ENCODE measurements around the gene ITGAD.

The ITGAD gene

GRCh38 chr16:31393056-31393455, at the start of gene ITGAD:
Gene ITGAD, plus strand, starts transcription at chr16:31393335. Its CDS starts 26 bp downstream, at chr16:31393361.
- no peak for DNase-seq

DNA sequence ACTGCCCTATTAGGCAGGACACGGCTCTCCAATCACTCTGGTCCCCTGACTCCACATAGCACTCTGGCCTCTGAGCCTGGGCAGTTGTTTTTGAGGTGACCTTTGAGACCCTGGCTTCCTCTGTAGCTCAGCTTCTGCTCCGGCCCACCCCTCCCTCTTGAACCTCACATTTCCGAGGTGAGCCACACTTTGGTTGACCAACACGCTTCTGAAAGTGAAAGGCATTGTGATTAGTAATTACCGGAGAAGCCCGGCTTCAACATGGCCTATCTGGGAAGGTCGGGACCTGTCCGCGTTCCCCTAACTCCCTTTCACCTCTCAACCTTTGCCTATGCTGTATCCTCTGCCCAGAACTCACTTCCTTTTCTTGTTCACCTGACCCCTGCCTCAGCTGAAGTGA, 48.4 kb upstream of the ITGAD start:
- DNase-seq: no peak

GRCh38 chr16:31347445-31347844, 45.7 kb upstream of the ITGAD start:
- no peak for DNase-seq

DNA sequence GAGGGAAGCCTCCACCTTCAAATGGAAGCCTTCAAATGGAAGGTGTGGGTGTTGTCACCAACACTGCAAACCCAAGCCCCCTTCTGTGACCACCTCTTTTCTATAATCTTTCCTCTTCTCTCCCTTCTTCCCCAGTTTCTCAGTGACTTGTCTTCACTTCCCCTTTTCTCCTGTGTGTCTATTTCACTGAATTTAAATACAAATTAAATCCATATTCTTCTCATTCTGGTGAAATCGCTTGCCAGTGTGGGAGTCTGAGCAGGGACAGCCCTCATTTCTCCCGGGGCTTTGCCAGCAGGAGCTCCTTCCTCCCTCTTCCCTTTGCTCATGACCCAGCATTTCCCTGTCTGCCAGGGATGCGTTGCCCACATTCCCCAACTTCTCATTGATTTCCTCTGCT, 44.6 kb upstream of the ITGAD start:
- no peak for DNase-seq

GRCh38 chr16:31350275-31351005, 42.7 kb upstream of the ITGAD start:
- DNase-seq: no peak

GRCh38 chr16:31351246-31351941, 41.7 kb upstream of the ITGAD start:
- no peak for DNase-seq

GRCh38 chr16:31351942-31352325, 41.2 kb upstream of the ITGAD start:
- DNase-seq: no peak

- no peak for DNase-seq
Measured at GRCh38 chr16:31352376-31353115, 40.6 kb upstream of the ITGAD start.

- no peak for DNase-seq
Measured at GRCh38 chr16:31354394-31355291, 38.5 kb upstream of the ITGAD start, which contains the start of gene ITGAX. Gene ITGAX, plus strand, starts transcription at chr16:31355176. Its CDS starts 79 bp downstream, at chr16:31355255.

DNA sequence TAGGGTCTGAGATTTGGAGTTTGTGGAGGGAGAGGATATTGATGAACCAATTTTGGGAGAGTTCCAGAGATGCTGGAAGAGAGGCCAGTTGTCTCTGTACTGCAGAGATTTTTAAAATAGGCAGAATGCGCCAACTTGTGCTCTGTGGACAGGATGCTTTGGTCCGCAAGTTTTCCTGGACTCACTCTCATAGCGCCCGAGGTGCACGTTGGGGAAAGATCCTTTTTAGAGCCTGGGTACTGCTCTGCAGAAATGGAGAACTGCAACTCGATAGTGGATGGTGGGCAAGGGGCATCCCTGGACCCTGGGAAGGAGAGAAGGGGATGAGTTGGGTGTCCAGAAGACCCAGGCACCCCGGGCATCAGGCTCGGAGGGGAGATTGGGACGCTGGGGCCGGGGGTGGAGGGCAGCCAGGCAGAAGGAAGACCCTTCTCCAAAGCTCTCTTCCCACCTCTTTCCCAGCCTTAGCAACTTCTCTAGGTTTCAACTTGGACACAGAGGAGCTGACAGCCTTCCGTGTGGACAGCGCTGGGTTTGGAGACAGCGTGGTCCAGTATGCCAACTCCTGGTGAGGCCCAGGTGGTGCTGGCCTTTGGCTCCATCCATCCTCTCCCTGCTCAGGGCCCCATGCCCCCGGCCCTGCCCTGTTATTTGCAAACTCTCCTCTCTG, 37.6 kb upstream of the ITGAD start:
- no peak for DNase-seq

GRCh38 chr16:31356566-31357323, 36.4 kb upstream of the ITGAD start:
- DNase-seq: no peak

DNA sequence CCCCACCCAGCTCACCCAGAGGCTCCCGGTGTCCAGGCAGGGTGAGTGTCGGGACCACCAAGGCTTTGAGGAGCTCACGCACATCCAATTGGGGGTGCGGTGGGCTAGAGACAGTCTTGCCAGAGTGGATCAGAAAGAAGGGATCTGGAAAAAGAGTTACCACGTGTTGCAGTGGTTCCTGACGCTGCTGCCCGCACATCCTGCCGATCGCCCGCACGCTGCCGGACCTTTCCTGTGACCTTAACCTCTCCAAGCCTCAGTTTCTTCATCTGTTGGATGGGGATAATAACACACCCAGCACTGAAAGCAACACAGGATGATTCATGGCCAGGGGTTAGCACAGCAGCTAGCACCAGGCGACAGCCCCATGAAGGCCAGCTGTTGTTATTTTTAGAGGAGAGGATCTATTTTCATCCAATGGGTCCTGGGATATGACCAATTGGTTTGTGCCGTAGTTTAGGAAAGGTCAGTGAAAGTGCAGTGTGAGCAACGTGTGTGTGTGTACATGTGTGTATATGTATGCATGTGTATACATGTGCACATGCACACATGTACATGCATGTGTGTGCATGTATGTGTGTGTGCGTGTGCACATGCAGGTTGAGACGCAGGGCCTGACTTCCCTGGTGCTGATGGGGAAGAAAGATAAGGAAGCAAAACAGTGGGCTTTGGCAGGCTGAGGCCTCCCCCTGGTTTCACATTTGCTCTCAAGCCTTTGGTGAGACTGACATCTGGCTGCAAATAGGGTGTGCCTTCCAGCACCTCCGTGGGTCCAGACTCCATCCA, 35.6 kb upstream of the ITGAD start:
- DNase-seq: no peak

DNA sequence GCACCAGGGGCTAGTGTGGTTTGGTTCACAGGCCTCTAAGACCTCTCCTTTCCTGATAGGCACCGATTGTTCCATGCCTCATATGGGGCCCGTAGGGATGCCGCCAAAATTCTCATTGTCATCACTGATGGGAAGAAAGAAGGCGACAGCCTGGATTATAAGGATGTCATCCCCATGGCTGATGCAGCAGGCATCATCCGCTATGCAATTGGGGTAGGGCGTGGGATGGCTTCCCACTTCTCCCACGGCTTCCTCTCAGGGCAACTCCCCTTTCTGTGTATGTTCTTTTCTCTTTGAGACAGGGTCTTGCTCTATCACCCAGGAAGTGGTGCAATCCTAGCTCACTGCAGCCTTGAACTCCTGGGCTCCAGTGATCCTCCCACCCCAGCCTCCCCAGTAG, 32.9 kb upstream of the ITGAD start:
- DNase-seq: no peak

DNA sequence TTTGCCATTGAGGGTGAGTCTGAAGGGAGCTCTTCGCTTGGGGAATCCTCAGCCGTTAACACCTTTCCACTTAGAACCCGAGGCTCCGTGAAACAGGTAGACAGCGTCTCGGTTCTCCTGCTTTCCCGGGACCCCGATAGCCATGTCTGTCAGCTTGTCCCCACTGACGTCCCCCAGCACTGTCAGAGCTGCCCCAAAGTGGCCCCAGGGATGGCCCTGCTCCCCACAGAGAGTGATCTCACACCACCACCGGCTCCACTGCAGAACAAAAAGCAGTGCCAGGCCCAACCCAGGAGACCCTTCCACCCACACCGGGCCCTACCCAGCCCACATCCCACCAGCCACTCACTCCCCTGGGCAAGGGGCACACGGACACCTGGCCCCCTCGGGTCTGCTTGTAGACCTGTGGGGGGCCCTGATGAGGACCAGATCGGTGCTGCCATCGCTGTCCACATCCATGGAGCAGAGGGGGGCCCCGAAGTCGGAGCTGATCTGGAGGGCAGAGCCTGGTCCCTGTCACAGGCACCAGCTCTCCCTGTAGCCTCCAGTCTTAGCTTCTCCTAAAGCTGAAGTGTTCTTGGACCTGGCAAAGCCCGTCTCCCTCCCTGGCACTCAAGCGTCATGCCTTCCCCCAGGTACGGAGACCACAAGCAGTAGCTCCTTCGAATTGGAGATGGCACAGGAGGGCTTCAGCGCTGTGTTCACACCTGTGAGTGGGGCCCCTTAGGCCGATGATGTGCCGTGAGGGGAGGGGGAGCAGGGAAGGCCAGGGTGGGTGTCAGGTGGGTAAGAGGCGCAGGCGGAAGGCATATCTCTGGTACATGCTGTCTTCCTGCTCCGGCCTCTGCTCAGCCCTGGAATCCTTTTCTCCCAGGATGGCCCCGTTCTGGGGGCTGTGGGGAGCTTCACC, 31.7 kb upstream of the ITGAD start:
- DNase-seq: no peak

- no peak for DNase-seq
Measured at GRCh38 chr16:31362476-31363405, 30.4 kb upstream of the ITGAD start.

GRCh38 chr16:31363721-31364120, 29.4 kb upstream of the ITGAD start:
- no peak for DNase-seq

- DNase-seq: no peak
Measured at GRCh38 chr16:31364421-31364820, 28.7 kb upstream of the ITGAD start.
